SK-N-SH (cell line): ENCODE data around the gene TRIM67. TPM values are rescaled to one million over a fixed set of nuclear protein-coding genes. Genes with fewer than 3 reads are reported as not detected.

ENCODE experiments used
- CTCF ChIA-PET: fragments of 300-600, 350-600 bp; formaldehyde crosslinking; extraction: SDS; loops from one replicate; lab custom pipeline; 2021; lab: Yijun Ruan, JAX
- POLR2A ChIA-PET: fragments of 350-600 bp; sonication (Branson Sonifier 250); formaldehyde crosslinking; extraction: SDS; loops from one replicate; lab custom pipeline; 2020; ENCODE audit warnings: antibody characterized with exemption, inconsistent platforms; lab: Yijun Ruan, JAX
- DNase-seq: peaks from one replicate; pipeline ENCODE4 v3.0.0; 2012
- H2AFZ ChIP-seq: fragments of 200-600 bp; sonication (generic); 2 replicates; pipeline ENCODE4 v1.8.1; 2016; ENCODE audit warnings: antibody characterized with exemption, mild to moderate bottlenecking, low read depth
- H3F3A ChIP-seq: fragments of 200-600 bp; sonication (generic); replicated peaks from 2 replicates; pipeline ENCODE3; 2016; ENCODE audit warnings: antibody characterized with exemption, mild to moderate bottlenecking; ENCODE audit not compliant: insufficient read depth
- H3K27ac ChIP-seq, 2 experiments: fragments of 200-500 bp in 1 of 2; fragments of 200-600 bp in 1 of 2; sonication (Bioruptor generic) in 1 of 2; sonication (generic), shearing (Covaris generic) in 1 of 2; 2 replicates each; pipeline versions ENCODE4 v1.5.1 to v1.6.1; 2014 to 2016; ENCODE audit warnings: low read depth in 2 of 2, inconsistent platforms in 1 of 2, low read length in 1 of 2, mild to moderate bottlenecking in 1 of 2, mixed read lengths in 1 of 2
- H3K27me3 ChIP-seq: fragments of 200-600 bp; sonication (generic), shearing (Covaris generic); 2 replicates; pipeline ENCODE4 v1.6.1; 2016; ENCODE audit warnings: mixed run types; ENCODE audit not compliant: insufficient read depth
- H3K36me3 ChIP-seq, 2 experiments: fragments of 200-500 bp in 1 of 2; fragments of 200-600 bp in 1 of 2; sonication (Bioruptor generic) in 1 of 2; sonication (generic) in 1 of 2; replicated peaks in 1 of 2; 2 replicates each; pipeline versions ENCODE3 to v1.5.1; 2014 to 2016; ENCODE audit warnings: low read length in 1 of 2, mild to moderate bottlenecking in 1 of 2; ENCODE audit not compliant: insufficient read depth in 2 of 2, control insufficient read depth in 1 of 2
- H3K4me1 ChIP-seq, 2 experiments: fragments of 200-500 bp in 1 of 2; fragments of 200-600 bp in 1 of 2; sonication (Bioruptor generic) in 1 of 2; sonication (generic), shearing (Covaris generic) in 1 of 2; 2 replicates each; pipeline versions ENCODE4 v1.5.1 to v1.6.1; 2014 to 2016; ENCODE audit warnings: low read depth in 1 of 2, low read length in 1 of 2, mixed run types in 1 of 2; ENCODE audit not compliant: insufficient read depth in 2 of 2, control insufficient read depth in 1 of 2
- H3K4me2 ChIP-seq: fragments of 200-600 bp; sonication (generic), shearing (Covaris generic); 2 replicates; pipeline ENCODE4 v1.6.1; 2017; ENCODE audit warnings: mixed run types
- H3K4me3 ChIP-seq, 2 experiments: fragments of 200-500 bp in 1 of 2; fragments of 200-600 bp in 1 of 2; sonication (Bioruptor generic) in 1 of 2; sonication (generic), shearing (Covaris generic) in 1 of 2; 2 replicates each; pipeline versions ENCODE4 v1.5.1 to v1.8.1; 2014 to 2016; ENCODE audit warnings: low read depth in 2 of 2, inconsistent platforms in 1 of 2, low read length in 1 of 2, mild to moderate bottlenecking in 1 of 2, mixed read lengths in 1 of 2, moderate library complexity in 1 of 2
- H3K79me2 ChIP-seq: fragments of 200-600 bp; sonication (generic); 2 replicates; pipeline ENCODE4 v1.8.1; 2017; ENCODE audit warnings: mild to moderate bottlenecking; ENCODE audit not compliant: insufficient read depth
- H3K9ac ChIP-seq: fragments of 200-600 bp; sonication (generic); 2 replicates; pipeline ENCODE4 v1.6.1; 2017; ENCODE audit warnings: mixed run types
- H3K9me2 ChIP-seq: fragments of 200-600 bp; sonication (generic); 2 replicates; pipeline ENCODE4 v1.6.1; 2017; ENCODE audit warnings: mixed run types
- H3K9me3 ChIP-seq: fragments of 200-600 bp; sonication (generic); 2 replicates; pipeline ENCODE4 v1.6.1; 2017; ENCODE audit warnings: mixed run types, mild to moderate bottlenecking, moderate library complexity
- H4K20me1 ChIP-seq: fragments of 200-600 bp; sonication (generic); 2 replicates; pipeline ENCODE4 v1.6.1; 2017; ENCODE audit warnings: mild to moderate bottlenecking, mixed run types; ENCODE audit not compliant: insufficient read depth
- CHD2 ChIP-seq: fragments of 150-350 bp; IDR thresholded peaks from 2 replicates; pipeline ENCODE4 v1.6.1; 2018; ENCODE audit warnings: low read length; ENCODE audit not compliant: partially characterized antibody
- ELF1 ChIP-seq: IDR thresholded peaks from 2 replicates; pipeline ENCODE4 v1.4.0; 2012
- EZH2phosphoT487 ChIP-seq: fragments of 200-600 bp; sonication (generic); IDR thresholded peaks from 2 replicates; pipeline ENCODE4 v1.6.1; 2017; ENCODE audit warnings: low read depth, mixed run types, mild to moderate bottlenecking, antibody characterized with exemption, moderate library complexity, borderline replicate concordance
- FOXJ3 ChIP-seq: sonication (generic); formaldehyde crosslinking; IDR thresholded peaks from 2 replicates; pipeline ENCODE4 v1.5.1; 2020; ENCODE audit warnings: mild to moderate bottlenecking, missing genetic modification reagents
- FOXM1 ChIP-seq: IDR thresholded peaks from 2 replicates; pipeline ENCODE4 v1.4.0; 2012; ENCODE audit warnings: low read depth, mild to moderate bottlenecking
- GABPA ChIP-seq: IDR thresholded peaks from 2 replicates; pipeline ENCODE4 v1.4.0; 2012; ENCODE audit warnings: low read depth, mild to moderate bottlenecking
- GATA2 ChIP-seq: sonication (generic); formaldehyde crosslinking; IDR thresholded peaks from 2 replicates; pipeline ENCODE4 v1.5.0; 2020; ENCODE audit warnings: mild to moderate bottlenecking, missing genetic modification reagents
- JUND ChIP-seq: IDR thresholded peaks from 2 replicates; pipeline ENCODE4 v1.4.0; 2012
- MAX ChIP-seq: IDR thresholded peaks from 2 replicates; pipeline ENCODE4 v1.4.0; 2012; ENCODE audit warnings: low read depth
- NFIC ChIP-seq: IDR thresholded peaks from 2 replicates; pipeline ENCODE4 v1.4.0; 2012; ENCODE audit warnings: borderline replicate concordance
- RAD21 ChIP-seq: IDR thresholded peaks from 2 replicates; pipeline ENCODE4 v1.6.1; 2012; ENCODE audit warnings: mild to moderate bottlenecking, low read length
- RFX5 ChIP-seq: IDR thresholded peaks from 2 replicates; pipeline ENCODE4 v1.6.1; 2012; ENCODE audit warnings: mild to moderate bottlenecking, improper control_type of control experiment, low read length
- RXRA ChIP-seq: IDR thresholded peaks from 2 replicates; pipeline ENCODE4 v1.4.0; 2012; ENCODE audit warnings: low read depth, mild to moderate bottlenecking, borderline replicate concordance
- YY1 ChIP-seq: IDR thresholded peaks from 2 replicates; pipeline ENCODE4 v1.4.0; 2012; ENCODE audit warnings: low read depth, mild to moderate bottlenecking
- WGBS: methylation state at CpG from one replicate; pipeline ENCODE4 v1.1.6; 2017; ENCODE audit warnings: low lambda C conversion rate; 5-methylcytosine and 5-hydroxymethylcytosine counted together
- polyA plus RNA-seq, 3 experiments: library from polyadenylated mRNA; depleted of rRNA; stranded (reverse); fragments of >200 nt; gene quantifications; 2 replicates each; pipeline ENCODE4 v1.2.3, GENCODE V29; 2012
- TF ChIP-seq, protein P1 (sequence below): fragments of 200-600 bp; sonication (generic); IDR thresholded peaks from 2 replicates; pipeline ENCODE4 v1.6.1; 2017; ENCODE audit warnings: antibody characterized with exemption, mild to moderate bottlenecking, moderate library complexity
- TF ChIP-seq, protein P2 (sequence below): IDR thresholded peaks from 2 replicates; pipeline ENCODE4 v1.4.0; 2012; ENCODE audit warnings: low read depth, borderline replicate concordance
- TF ChIP-seq, protein P3 (sequence below): fragments of 150-350 bp; IDR thresholded peaks from 2 replicates; pipeline ENCODE4 v1.6.1; 2017; ENCODE audit warnings: antibody characterized with exemption, low read length, low read depth, borderline replicate concordance

The TRIM67 gene
- polyA plus RNA-seq (2012; rRNA removed): not detected in 2 replicates
- 0.01 TPM in 1 of 2 replicates, not detected in the other for polyA plus RNA-seq (2012; cell fraction: cytosol; rRNA removed)
- 0.01 and 0.02 TPM in 2 replicates for polyA plus RNA-seq (2012; cell fraction: nucleus; rRNA removed)

GRCh38 chr1:231161667-231162296 is at the start of gene TRIM67:
Gene TRIM67 (plus strand): TSS chr1:231162058. CDS start chr1:231162970, 912 bp downstream.
- no peaks in the 10 kb centered on the region for H3K36me3 ChIP-seq
- no peak within 1 kb of the TSS for H2AFZ ChIP-seq
- H3F3A ChIP-seq: no peaks in the 10 kb centered on the region
- peak within 1 kb of the TSS; percentile 36 to 64 for H3K4me3 ChIP-seq
- no peak within 1 kb of the TSS for H3K27ac ChIP-seq
- TF ChIP-seq JUND: no peak
- TF ChIP-seq RAD21: no peak
- TF ChIP-seq YY1: no peak
- no peak for TF ChIP-seq GATA2 (CRISPR knock-in tag)
- no peak for TF ChIP-seq CHD2
- no peak for TF ChIP-seq NFIC
- TF ChIP-seq EZH2phosphoT487: no peak
- TF ChIP-seq RXRA: no peak
- TF ChIP-seq MAX: no peak
- no peak for TF ChIP-seq ELF1
- no peak for TF ChIP-seq RFX5
- no peak for TF ChIP-seq FOXJ3
- TF ChIP-seq FOXM1: no peak
- TF ChIP-seq, protein P1, sequence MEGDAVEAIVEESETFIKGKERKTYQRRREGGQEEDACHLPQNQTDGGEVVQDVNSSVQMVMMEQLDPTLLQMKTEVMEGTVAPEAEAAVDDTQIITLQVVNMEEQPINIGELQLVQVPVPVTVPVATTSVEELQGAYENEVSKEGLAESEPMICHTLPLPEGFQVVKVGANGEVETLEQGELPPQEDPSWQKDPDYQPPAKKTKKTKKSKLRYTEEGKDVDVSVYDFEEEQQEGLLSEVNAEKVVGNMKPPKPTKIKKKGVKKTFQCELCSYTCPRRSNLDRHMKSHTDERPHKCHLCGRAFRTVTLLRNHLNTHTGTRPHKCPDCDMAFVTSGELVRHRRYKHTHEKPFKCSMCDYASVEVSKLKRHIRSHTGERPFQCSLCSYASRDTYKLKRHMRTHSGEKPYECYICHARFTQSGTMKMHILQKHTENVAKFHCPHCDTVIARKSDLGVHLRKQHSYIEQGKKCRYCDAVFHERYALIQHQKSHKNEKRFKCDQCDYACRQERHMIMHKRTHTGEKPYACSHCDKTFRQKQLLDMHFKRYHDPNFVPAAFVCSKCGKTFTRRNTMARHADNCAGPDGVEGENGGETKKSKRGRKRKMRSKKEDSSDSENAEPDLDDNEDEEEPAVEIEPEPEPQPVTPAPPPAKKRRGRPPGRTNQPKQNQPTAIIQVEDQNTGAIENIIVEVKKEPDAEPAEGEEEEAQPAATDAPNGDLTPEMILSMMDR: no peak
- TF ChIP-seq, protein P2, sequence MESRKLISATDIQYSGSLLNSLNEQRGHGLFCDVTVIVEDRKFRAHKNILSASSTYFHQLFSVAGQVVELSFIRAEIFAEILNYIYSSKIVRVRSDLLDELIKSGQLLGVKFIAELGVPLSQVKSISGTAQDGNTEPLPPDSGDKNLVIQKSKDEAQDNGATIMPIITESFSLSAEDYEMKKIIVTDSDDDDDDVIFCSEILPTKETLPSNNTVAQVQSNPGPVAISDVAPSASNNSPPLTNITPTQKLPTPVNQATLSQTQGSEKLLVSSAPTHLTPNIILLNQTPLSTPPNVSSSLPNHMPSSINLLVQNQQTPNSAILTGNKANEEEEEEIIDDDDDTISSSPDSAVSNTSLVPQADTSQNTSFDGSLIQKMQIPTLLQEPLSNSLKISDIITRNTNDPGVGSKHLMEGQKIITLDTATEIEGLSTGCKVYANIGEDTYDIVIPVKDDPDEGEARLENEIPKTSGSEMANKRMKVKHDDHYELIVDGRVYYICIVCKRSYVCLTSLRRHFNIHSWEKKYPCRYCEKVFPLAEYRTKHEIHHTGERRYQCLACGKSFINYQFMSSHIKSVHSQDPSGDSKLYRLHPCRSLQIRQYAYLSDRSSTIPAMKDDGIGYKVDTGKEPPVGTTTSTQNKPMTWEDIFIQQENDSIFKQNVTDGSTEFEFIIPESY: no peak
- TF ChIP-seq GABPA: no peak
- TF ChIP-seq, protein P3, sequence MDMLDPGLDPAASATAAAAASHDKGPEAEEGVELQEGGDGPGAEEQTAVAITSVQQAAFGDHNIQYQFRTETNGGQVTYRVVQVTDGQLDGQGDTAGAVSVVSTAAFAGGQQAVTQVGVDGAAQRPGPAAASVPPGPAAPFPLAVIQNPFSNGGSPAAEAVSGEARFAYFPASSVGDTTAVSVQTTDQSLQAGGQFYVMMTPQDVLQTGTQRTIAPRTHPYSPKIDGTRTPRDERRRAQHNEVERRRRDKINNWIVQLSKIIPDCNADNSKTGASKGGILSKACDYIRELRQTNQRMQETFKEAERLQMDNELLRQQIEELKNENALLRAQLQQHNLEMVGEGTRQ: no peak
- TF ChIP-seq, all 33 proteins: peak for 0
- H4K20me1 ChIP-seq: no peaks in the 10 kb centered on the region
- WGBS: 10% methylated on average over 18 of the region's 42 CpGs
- no peaks in the 10 kb centered on the region for H3K9me3 ChIP-seq
- H3K27me3 ChIP-seq: peaks cover 40% of the 10 kb centered on the region
- peaks cover 0 to 15% of the 10 kb centered on the region in 2 experiments; a peak in 1 of 4 replicates for H3K4me1 ChIP-seq
- ChIA-PET POLR2A (interaction anchor here (0.6 kb wide), 1 partner anchor 58 kb away, joined by 3 read pairs; no protein-coding TSS in a partner anchor), CTCF (interaction anchor here (0.8 to 1.7 kb wide), 4 partner anchors 9 to 365 kb away, joined by 3 to 6 read pairs (median 4); no protein-coding TSS in a partner anchor)
- H3K79me2 ChIP-seq: no peaks in the 10 kb centered on the region
- DNase-seq: peak; percentile 88
- peak within 1 kb of the TSS; percentile 89 for H3K4me2 ChIP-seq
- no peaks in the 10 kb centered on the region for H3K9me2 ChIP-seq
- H3K9ac ChIP-seq: no peak within 1 kb of the TSS
